Stimulated activated CD8-positive, alpha-beta memory T cell treated with anti-CD3 and anti-CD28 coated beads, Interleukin-4, amount 100 ng/mL, for 4 hours (primary cell): ENCODE data around the gene B4GALT4.

Experiments
- DNase-seq, 2 donors: peaks; one replicate each; pipeline ENCODE4 v3.0.0-alpha.2; 2020; ENCODE audit warnings: low read depth in 2 of 2, low spot score in 1 of 2

B4GALT4 gene

DNA sequence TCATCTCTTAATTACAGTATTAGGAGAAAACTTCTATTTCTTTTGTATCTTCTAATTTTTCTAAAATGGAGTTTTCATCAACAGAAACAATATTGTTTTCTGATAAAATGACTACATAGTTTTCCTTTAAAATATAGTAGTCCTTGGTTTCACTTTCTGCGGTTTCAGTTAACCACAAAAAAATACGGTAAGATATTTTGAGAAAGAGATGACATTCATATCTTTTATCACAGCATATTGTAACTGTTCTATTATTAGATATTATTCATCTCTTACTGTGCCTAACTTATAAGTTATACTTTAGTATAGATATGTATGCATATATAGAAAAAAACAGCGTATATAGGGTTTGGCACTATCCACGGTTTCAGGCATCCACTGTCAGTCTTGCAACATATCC is 2.3 kb downstream of the B4GALT4 start:
- no peak for DNase-seq

DNA sequence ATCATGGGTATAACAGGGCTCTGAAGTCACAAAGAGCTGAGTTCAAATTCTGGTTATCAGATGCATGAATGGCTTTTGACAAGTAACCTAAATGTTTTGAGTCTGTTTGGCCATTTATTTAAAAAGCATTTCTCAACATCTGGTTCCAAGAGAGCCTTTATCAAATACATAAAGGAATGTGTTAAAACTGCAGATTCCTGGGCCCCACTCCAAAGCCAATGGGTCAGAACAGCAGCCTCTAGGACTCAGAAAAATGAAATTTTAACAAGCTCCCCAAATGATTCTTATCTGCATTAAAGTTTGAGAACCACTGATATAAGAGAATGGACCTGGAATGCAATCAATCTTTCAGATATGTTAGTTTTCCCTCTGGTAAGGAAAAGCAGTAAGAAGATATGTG is 3.4 kb downstream of the B4GALT4 start:
- DNase-seq = no peak

- DNase-seq = no peak
These were observed 3.9 kb downstream of the B4GALT4 start for GRCh38 chr3:119236756-119237155.

DNA sequence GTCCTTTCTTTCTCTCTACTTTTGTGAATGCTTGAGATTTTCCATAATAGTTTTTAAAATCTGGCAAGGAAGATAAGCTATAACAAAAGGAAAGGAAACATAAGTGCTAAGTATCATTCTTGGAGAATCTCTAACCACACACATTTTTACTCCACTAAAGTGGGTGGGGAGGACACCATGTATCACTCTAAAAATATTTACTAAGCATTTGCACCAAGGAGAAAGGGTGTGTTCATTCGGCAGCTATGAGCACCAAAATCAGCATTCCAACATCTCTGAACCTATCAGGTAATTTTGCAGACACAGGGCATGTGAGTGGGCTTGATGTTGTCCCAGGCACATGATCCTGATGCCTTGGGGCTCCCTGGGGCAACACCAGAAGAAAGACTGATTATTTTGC is 5.5 kb downstream of the B4GALT4 start:
- DNase-seq = no peak

DNA sequence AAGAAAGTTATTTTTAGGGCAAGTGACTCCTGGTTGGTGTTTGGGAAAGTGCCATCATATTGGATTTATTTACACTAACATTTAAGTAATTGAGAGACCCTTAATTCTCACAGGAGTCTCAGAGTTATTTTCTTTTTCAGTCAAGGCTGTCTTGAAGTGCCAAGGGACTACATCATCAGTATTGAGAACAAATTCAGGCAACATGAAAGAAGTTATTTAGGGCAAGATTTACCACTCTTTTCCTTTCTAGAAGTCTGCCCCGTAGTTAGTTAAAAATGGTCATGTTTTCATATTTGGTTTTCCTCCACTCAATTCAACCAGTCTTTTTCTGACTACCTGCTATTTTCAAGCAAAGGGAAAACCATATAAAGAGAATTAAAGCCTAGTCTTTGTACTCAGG is 6.1 kb downstream of the B4GALT4 start:
- DNase-seq = no peak

DNA sequence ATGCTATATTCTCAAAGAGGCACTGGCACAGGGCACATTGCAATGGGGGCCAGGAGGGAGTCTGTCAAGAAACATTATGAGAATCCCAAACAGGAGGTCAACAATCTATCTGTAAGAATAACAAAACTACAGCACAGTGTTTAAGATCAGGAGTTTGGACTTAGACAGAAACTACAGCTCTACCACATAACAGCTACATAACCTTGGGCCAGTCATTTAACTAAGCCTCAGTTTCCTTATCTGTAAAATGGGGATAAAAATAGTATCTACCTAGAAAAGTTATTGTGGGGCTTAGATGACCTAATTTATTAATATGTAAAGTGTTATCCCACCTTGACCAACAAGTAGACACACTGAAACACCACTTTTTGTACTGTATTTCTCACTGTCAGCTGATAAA is 9.9 kb downstream of the B4GALT4 start:
- DNase-seq = no peak

DNA sequence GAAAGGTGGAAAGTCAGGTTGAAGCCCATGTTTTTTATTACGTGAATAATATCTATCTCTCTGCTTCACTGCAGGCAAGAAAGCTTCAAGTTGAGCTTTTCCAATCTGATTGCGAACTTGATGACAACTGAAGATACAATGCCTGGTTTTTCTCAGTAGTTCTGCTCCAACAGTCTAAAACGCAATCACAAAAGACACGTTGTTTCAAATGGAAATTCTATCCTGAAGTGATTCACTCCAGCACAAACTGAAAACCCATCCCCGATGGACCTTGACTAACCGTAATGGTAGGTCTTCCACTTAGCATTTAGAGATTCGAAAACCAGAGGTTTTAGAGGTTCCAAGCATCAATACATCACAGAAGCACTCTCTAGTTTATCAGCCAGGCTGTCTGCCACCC is 10.6 kb downstream of the B4GALT4 start:
- DNase-seq = no peak

DNA sequence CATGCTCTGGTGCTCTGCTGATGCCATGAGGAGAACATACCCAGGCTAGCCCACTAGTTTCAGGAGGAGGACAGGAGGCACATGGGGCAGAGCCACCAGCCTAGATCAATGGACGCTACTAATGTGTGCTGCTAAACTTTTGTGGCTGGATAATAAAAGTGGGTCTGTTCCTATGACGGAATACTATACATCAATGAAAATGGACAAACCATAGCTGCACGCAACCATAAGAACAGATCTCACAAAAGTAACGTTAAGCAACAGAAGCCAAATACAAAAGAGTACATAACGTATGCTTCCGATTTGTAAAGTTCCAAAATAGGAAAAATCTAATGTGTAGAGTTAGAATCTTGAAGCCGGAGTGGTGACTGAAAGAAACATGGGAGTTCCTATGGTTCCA is 11.5 kb downstream of the B4GALT4 start:
- no peak for DNase-seq

- no peak for DNase-seq
These were observed 12.1 kb downstream of the B4GALT4 start for GRCh38 chr3:119228373-119229145.

DNA sequence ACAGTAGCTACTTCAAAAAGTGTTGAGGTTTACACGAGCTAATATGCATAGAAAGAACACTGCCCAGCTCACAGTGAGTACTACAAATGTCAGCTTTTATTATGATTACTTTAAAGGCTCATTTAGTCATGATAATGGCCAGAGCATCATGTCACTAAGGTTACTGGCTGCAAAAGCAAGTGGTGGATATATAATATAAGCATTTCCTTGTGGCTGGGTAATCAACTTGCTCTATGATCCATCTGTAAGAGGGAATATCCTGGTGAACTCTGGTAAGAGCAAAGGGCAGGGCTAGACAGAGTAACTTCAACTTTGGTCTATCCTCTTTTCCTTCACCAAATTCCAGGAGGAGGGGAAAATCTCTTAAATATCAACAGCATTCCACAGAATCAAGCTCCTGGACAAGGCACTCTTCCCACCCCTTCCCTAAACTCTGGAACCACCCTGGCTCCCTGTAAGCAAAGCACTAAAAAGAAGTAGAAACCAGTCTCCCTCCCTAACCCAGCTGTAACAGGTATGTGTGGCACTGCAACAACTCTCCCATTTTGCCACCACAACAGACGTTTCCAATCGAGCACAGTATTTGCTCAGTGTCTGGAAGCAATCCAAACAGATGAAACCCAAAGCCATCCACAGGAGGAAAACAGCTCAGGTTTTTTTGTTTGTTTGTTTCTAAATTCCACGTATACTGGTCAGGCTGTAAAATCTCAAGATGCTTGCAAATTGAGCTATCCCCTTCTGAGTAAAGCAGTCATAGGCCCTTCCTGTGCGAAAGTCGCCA is 13.4 kb downstream of the B4GALT4 start:
- DNase-seq = no peak

GRCh38 chr3:119225121-119225520 is 15.6 kb downstream of the B4GALT4 start:
- DNase-seq = no peak

DNA sequence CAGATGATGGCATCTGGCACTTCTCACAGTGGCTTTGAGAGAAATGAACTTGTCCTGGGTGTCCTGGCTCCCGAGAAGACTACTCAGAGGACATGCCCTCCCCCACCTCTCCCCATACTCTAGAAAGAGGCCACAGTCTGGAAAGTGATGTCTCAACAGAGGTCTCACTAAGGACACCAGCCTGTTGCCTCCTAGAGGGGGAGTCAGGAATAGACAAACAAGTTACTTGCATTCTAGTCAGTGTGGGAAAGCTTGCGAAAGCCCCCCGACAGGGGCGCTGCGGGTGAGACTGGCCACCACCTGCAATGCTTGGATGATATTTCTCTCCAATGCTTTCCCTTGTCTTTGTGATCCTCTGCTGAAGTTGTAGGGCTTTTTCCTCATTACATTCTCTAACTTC is 17.2 kb downstream of the B4GALT4 start:
- DNase-seq = no peak

DNA sequence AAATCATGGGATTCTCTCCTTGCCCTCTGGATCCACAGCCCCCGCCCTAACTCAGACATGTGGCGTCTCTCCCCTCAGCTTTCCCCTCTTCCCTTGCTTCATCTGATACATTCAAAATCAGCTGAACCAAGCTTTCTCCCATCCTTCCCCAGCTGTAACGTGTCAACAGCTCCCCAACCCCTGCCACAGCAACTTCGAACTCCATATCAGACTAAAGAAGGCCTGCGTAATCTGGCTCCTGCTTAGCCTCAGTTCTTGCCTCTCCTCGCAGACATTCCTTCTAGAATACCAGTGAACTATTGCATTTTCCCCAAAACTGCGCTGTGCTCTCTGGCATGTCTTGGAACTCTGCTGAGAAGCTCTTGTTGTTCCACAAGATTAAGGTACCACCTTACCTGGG is 18.3 kb downstream of the B4GALT4 start:
- no peak for DNase-seq

- DNase-seq = no peak
These were observed 18.8 kb downstream of the B4GALT4 start for GRCh38 chr3:119221779-119222320.

GRCh38 chr3:119220970-119221667 is 19.6 kb downstream of the B4GALT4 start:
- DNase-seq = no peak

DNA sequence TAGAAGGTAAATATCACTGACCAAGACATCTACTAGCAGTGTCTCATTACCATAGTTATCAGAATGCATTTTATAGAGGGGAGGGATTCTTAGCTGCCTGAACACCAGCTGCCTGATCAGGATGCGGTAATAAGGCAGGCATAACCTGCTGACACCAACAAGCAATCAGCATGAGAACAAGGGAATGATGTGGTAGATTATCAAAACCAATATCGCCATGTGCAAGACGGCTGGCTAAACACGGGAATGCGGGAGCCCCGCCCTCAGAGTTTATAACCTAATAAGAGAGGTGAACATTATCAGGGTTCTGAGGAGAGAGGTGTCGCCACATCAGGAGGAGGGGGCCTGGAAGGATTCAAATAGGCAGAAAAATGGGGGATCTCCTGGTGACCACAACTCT is 20.5 kb downstream of the B4GALT4 start:
- no peak for DNase-seq

- no peak for DNase-seq
These were observed 21.6 kb downstream of the B4GALT4 start for GRCh38 chr3:119219069-119219468.

DNA sequence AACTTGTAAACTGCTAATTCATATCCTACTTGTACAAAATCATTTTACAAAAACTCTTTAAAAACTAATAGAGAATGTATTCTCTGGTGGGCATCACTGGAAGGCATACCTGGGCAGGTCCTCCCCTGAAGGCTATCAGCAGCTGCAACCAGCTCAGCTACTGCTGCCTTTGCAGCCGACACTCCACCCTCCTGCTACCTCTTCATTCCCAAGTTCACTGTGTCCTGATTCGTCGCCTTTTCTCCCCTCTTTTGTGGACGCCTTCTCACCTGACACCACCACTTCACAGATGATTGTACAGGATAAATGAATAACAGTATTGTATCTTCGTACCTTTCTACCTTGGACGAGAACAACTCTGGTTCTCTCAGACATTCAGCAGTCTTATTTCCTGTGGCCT is 28.9 kb downstream of the B4GALT4 start:
- DNase-seq = no peak

- no peak for DNase-seq
These were observed 29.5 kb downstream of the B4GALT4 start for GRCh38 chr3:119211193-119211592.

DNA sequence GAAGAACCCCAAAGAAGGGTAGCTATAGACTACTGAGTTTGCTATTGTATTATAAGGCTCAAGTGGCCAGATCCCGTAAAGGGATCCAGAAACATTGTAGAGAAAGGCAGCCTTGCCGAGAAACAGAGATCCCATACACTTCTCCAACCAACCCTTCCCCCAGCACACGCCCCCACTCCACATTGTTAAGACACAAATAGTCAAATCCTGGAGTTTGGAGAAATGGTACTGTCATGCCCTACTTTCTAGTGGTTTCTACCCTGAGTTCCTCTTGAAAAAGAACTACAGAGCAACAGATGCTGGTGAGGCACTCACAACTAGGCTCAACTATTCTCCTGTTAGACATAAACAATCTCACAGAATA is 33.2 kb downstream of the B4GALT4 start:
- DNase-seq = no peak

DNA sequence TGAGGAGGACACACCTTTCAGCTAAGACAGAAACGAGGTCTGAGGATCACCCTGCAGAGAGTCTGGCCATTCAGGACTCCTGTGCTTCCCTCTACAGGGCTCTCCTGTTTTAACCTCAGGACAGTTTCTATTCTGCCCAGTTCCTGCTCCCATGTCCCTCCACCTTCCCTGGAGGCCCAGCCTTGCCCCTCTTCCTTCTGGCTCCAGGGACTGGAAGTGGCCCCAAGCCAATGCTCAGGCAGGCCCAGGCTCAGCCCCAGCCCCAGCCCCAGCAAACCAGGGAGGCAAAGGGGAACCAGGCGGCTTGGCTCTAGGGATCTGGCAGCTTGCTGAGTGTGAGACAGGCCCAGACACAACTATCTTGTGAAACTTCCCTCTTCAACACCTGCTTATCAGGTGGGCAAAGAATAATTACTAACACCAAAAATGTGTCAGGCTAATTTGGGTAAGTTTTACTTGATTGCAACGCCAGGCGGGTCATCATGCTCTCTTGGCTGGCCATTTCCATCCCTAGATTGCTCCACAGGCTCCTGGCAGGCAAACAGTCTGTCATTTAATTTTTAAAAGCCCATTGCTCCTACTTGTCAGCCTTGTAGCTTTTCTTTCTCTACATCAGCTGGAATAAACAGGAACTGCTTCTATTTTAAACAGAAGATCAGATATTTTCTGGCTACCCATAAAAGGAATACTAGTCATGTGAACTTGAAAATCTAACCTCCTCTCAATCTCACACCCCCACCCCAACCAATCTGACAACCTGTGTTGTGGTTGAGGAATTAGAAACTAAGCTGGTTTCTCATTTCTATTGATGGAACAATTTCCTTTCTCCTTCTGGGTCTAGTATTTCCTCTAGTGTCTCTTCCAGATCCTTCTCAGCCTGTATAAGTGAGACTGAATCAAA is 33.8 kb downstream of the B4GALT4 start:
- DNase-seq = no peak
